H1 (cell line): ENCODE measurements around the gene IFT172. TPM values are rescaled to one million over a fixed set of nuclear protein-coding genes. Genes with fewer than 3 reads are reported as not detected.

Source experiments
- CTCF ChIA-PET: fragments of 300-600 bp; sonication (Branson Sonifier 250); formaldehyde crosslinking; loops from one replicate; lab custom pipeline; 2021; ENCODE audit not compliant: partially characterized antibody; lab: Charles Lee
- POLR2A ChIA-PET: fragments of 300-600 bp; sonication (Branson Sonifier 250); formaldehyde crosslinking; loops from one replicate; lab custom pipeline; 2021; ENCODE audit warnings: inconsistent platforms; ENCODE audit not compliant: partially characterized antibody; lab: Charles Lee
- DNase-seq, 2 experiments: peaks; one replicate each; pipeline versions ENCODE4 v3.0.0 to v3.0.0-alpha.2; 2010 to 2022; ENCODE audit warnings: low spot score in 2 of 2, low read depth in 1 of 2, mixed read lengths in 1 of 2
- FAIRE-seq: peaks from 2 replicates; lab custom pipeline; 2011; peaks lifted over from hg19 to GRCh38; lab: Jason Lieb, UNC
- H2AFZ ChIP-seq: 2 replicates; pipeline ENCODE4 v1.8.1; 2012; ENCODE audit warnings: low read length, inconsistent platforms
- H2AK5ac ChIP-seq: 2 replicates; pipeline ENCODE4 v1.6.1; 2013; ENCODE audit warnings: low read depth, low read length
- H2BK120ac ChIP-seq: replicated peaks from 2 replicates; pipeline ENCODE3; 2013; ENCODE audit warnings: low read depth, low read length, inconsistent platforms
- H2BK12ac ChIP-seq: 2 replicates; pipeline ENCODE4 v1.6.1; 2013; ENCODE audit warnings: low read depth, low read length
- H2BK15ac ChIP-seq: 2 replicates; pipeline ENCODE4 v1.6.1; 2013; ENCODE audit warnings: low read length
- H2BK20ac ChIP-seq: 2 replicates; pipeline ENCODE4 v1.6.1; 2013; ENCODE audit warnings: low read length
- H2BK5ac ChIP-seq: 2 replicates; pipeline ENCODE4 v1.6.1; 2013; ENCODE audit warnings: low read depth, low read length
- H3K14ac ChIP-seq: 2 replicates; pipeline ENCODE4 v1.6.1; 2013; ENCODE audit warnings: inconsistent platforms; ENCODE audit not compliant: insufficient read length
- H3K18ac ChIP-seq: 2 replicates; pipeline ENCODE4 v1.6.1; 2013; ENCODE audit warnings: low read length; ENCODE audit errors: extremely low read depth
- H3K23ac ChIP-seq: 2 replicates; pipeline ENCODE4 v1.6.1; 2013; ENCODE audit warnings: inconsistent platforms; ENCODE audit not compliant: insufficient read length
- H3K23me2 ChIP-seq: 2 replicates; pipeline ENCODE4 v1.6.1; 2013; ENCODE audit warnings: low read depth, low read length
- H3K27ac ChIP-seq: 2 replicates; pipeline ENCODE4 v1.6.1; 2011; ENCODE audit warnings: low read depth, low read length, inconsistent platforms
- H3K27me3 ChIP-seq, 4 experiments: replicated peaks in 1 of 4; 1 replicate in 1 of 4; 2 replicates in 3 of 4; pipeline versions ENCODE4 v1.6.1 to v1.8.1; 2011 to 2013; ENCODE audit warnings: low read length in 3 of 4, mild to moderate bottlenecking in 3 of 4, inconsistent platforms in 2 of 4, mixed read lengths in 2 of 4, moderate library complexity in 1 of 4; ENCODE audit not compliant: control insufficient read depth in 3 of 4, insufficient read depth in 3 of 4; ENCODE audit errors: extremely low read depth in 1 of 4
- H3K36me3 ChIP-seq, 4 experiments: 2 replicates each; pipeline versions ENCODE4 v1.6.1 to v1.8.1; 2011 to 2013; ENCODE audit warnings: mild to moderate bottlenecking in 4 of 4, low read length in 3 of 4, moderate library complexity in 2 of 4, control low read depth in 1 of 4, inconsistent platforms in 1 of 4; ENCODE audit not compliant: insufficient read depth in 4 of 4, control insufficient read depth in 2 of 4
- H3K4ac ChIP-seq: replicated peaks from 2 replicates; pipeline ENCODE3; 2013; ENCODE audit warnings: low read length, low read depth, mixed read lengths, inconsistent platforms; ENCODE audit not compliant: insufficient read length
- H3K4me1 ChIP-seq, 4 experiments: replicated peaks in 1 of 4; 1 replicate in 1 of 4; 2 replicates in 3 of 4; pipeline versions ENCODE4 v1.6.1 to v1.8.1; 2011 to 2013; ENCODE audit warnings: low read length in 3 of 4, inconsistent platforms in 2 of 4, mixed read lengths in 1 of 4; ENCODE audit not compliant: insufficient read depth in 4 of 4, control insufficient read depth in 3 of 4
- H3K4me2 ChIP-seq, 2 experiments: 2 replicates each; pipeline versions ENCODE4 v1.6.1 to v1.8.1; 2011 to 2013; ENCODE audit warnings: low read depth in 2 of 2, low read length in 2 of 2, control low read depth in 1 of 2, inconsistent platforms in 1 of 2, mild to moderate bottlenecking in 1 of 2; ENCODE audit not compliant: insufficient read depth in 1 of 2
- H3K4me3 ChIP-seq, 4 experiments: fragments of 200-600, 300-600 bp in 1 of 4; sonication (generic), shearing (Covaris generic), sonication (Bioruptor Twin) in 1 of 4; 2 replicates each; pipeline versions ENCODE4 v1.5.1 to v1.8.1; 2011 to 2016; ENCODE audit warnings: low read length in 4 of 4, low read depth in 3 of 4, control low read depth in 2 of 4, inconsistent platforms in 2 of 4, mild to moderate bottlenecking in 2 of 4, mixed read lengths in 1 of 4, moderate library complexity in 1 of 4; ENCODE audit not compliant: insufficient read depth in 2 of 4; ENCODE audit errors: extremely low read depth in 1 of 4
- H3K56ac ChIP-seq: replicated peaks from 2 replicates; pipeline ENCODE3; 2013; ENCODE audit warnings: low read depth, mild to moderate bottlenecking, mixed read lengths, low read length, inconsistent platforms; ENCODE audit not compliant: insufficient read length
- H3K79me1 ChIP-seq: 2 replicates; pipeline ENCODE4 v1.6.1; 2013; ENCODE audit warnings: low read depth, low read length, control low read depth
- H3K79me2 ChIP-seq, 2 experiments: 2 replicates each; pipeline versions ENCODE4 v1.6.1 to v1.8.1; 2012 to 2013; ENCODE audit warnings: low read length in 2 of 2, mild to moderate bottlenecking in 2 of 2, inconsistent platforms in 1 of 2; ENCODE audit not compliant: insufficient read depth in 2 of 2, control insufficient read depth in 1 of 2
- H3K9ac ChIP-seq, 4 experiments: replicated peaks in 1 of 4; 1 replicate in 1 of 4; 2 replicates in 3 of 4; pipeline versions ENCODE4 v1.6.1 to v1.8.1; 2011 to 2013; ENCODE audit warnings: low read depth in 3 of 4, low read length in 3 of 4, control low read depth in 2 of 4, mild to moderate bottlenecking in 2 of 4, moderate library complexity in 2 of 4, inconsistent platforms in 1 of 4; ENCODE audit errors: extremely low read depth in 1 of 4
- H3K9me3 ChIP-seq, 2 experiments: 2 replicates each; pipeline versions ENCODE4 v1.6.1 to v1.8.1; 2012 to 2013; ENCODE audit warnings: mild to moderate bottlenecking in 2 of 2, moderate library complexity in 2 of 2, control low read depth in 1 of 2, inconsistent platforms in 1 of 2, low read depth in 1 of 2, low read length in 1 of 2, mixed read lengths in 1 of 2; ENCODE audit not compliant: insufficient read depth in 2 of 2
- H4K20me1 ChIP-seq, 2 experiments: replicated peaks in 1 of 2; 2 replicates each; pipeline versions ENCODE3 to v1.8.1; 2011 to 2013; ENCODE audit warnings: inconsistent platforms in 2 of 2, low read length in 2 of 2, mild to moderate bottlenecking in 1 of 2; ENCODE audit not compliant: insufficient read depth in 2 of 2, control insufficient read depth in 1 of 2
- H4K5ac ChIP-seq: 2 replicates; pipeline ENCODE4 v1.6.1; 2013; ENCODE audit warnings: low read length, low read depth, mixed read lengths, inconsistent platforms; ENCODE audit not compliant: insufficient read length
- H4K8ac ChIP-seq: 2 replicates; pipeline ENCODE4 v1.8.0; 2013; ENCODE audit warnings: mild to moderate bottlenecking, moderate library complexity, low read length, inconsistent platforms; ENCODE audit not compliant: insufficient read depth; ENCODE audit errors: extremely low read depth
- H4K91ac ChIP-seq: replicated peaks from 2 replicates; pipeline ENCODE3; 2013; ENCODE audit warnings: low read length, mixed read lengths, inconsistent platforms; ENCODE audit not compliant: insufficient read length
- CBX5 ChIP-seq: fragments of 300-800, 300-1000 bp; sonication (generic); IDR thresholded peaks from 2 replicates; pipeline ENCODE4 v1.7.1; 2016; ENCODE audit warnings: antibody characterized with exemption, low read length, low read depth
- FOSL1 ChIP-seq: IDR thresholded peaks from 2 replicates; pipeline ENCODE4 v1.6.1; 2011; ENCODE audit warnings: mild to moderate bottlenecking, low read depth, low read length, moderate library complexity; ENCODE audit not compliant: insufficient read depth
- JUN ChIP-seq: IDR thresholded peaks from 2 replicates; pipeline ENCODE4 v1.6.1; 2011; ENCODE audit warnings: low read depth, mild to moderate bottlenecking, improper control_type of control experiment, low read length
- RNF2 ChIP-seq: fragments of 200-900, 300-1000 bp; sonication (generic); IDR thresholded peaks from 2 replicates; pipeline ENCODE4 v1.7.1; 2016; ENCODE audit warnings: borderline replicate concordance, low read depth, mild to moderate bottlenecking, antibody characterized with exemption, low read length; ENCODE audit not compliant: poor library complexity, severe bottlenecking; ENCODE audit errors: missing control alignments
- SRF ChIP-seq: IDR thresholded peaks from 2 replicates; pipeline ENCODE4 v1.6.1; 2011; ENCODE audit warnings: mild to moderate bottlenecking, low read depth, low read length, moderate library complexity
- SUZ12 ChIP-seq: fragments of 200-600 bp; sonication (generic); IDR thresholded peaks from 2 replicates; pipeline ENCODE4 v1.6.1; 2012; ENCODE audit warnings: mild to moderate bottlenecking, inconsistent platforms, low read length, moderate library complexity, mixed read lengths
- WGBS, 2 experiments: shearing (Covaris generic) in 1 of 2; methylation state at CpG; one replicate each; pipeline versions ENCODE4 v1.1.6 to v1.1.7; 2013 to 2015; ENCODE audit warnings: low lambda C conversion rate in 2 of 2, mixed read lengths in 2 of 2, inconsistent platforms in 1 of 2, low coverage in 1 of 2, missing lambda C conversion rate in 1 of 2; ENCODE audit not compliant: insufficient replicate concordance in 2 of 2, insufficient coverage in 1 of 2, insufficient read length in 1 of 2; ENCODE audit errors: extremely low coverage in 1 of 2, missing lambda C conversion rate in 1 of 2; 5-methylcytosine and 5-hydroxymethylcytosine counted together
- polyA plus RNA-seq, 7 experiments: library from polyadenylated mRNA; depleted of rRNA in 3 of 7; stranded (reverse) in 5 of 7; unstranded in 2 of 7; fragments of >200 nt in 5 of 7; fragments of 200-250 nt in 2 of 7; gene quantifications; 1 replicate in 5 of 7; 2 replicates in 1 of 7; 4 replicates in 1 of 7; pipeline versions ENCODE4 v1.2.1 to v1.2.3, GENCODE V29; 2011 to 2013; ENCODE audit warnings: missing spikeins in 2 of 7, mixed read lengths in 2 of 7
- total RNA-seq: library from RNA; stranded (reverse); fragmentation: NEBNext Ultra II Directional; extraction: Animal tissue kit (Norgen Biotek cat#: 25700); gene quantifications from 2 replicates; pipeline ENCODE4 v1.2.1, GENCODE V29; 2021

IFT172 gene
- total and polyA plus RNA-seq, 2 of the 8 experiments (the other 6 are each of a cell fraction or from before 2014, with no cell fraction given), result 13.5 to 14.0 TPM

DNA sequence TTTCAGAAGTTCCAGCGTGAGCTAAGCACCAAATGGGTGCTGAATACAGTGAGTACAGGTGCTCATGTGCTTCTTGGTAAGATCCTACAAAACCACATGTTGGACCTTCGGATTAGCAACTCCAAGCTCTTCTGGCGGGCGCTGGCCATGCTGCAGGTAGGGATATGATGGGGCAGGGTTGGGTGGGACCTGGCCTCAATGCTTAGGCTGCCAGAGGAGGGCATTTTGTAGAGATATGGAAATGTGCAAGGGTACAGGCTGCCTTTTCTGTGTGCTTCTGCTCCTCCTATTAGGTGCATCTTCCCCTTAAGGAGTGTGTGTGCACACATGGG lies 29.2 kb upstream of the IFT172 start:
- POLR2A ChIA-PET, result no interaction called here

More for the DNA sequence above, 29.2 kb upstream of the IFT172 start:
- Histone ChIP-seq H3K4me2 (no peak overlapping the region), H2BK120ac (no peak overlapping the region), H3K56ac (no peak overlapping the region), H3K27me3 (no peaks in the 10 kb centered on the region), H2BK15ac (no peak overlapping the region), H2BK12ac (no peak overlapping the region), H3K4ac (no peak overlapping the region), H4K20me1 (no peaks in the 10 kb centered on the region), H4K91ac (no peak overlapping the region), H3K79me2 (no peaks in the 10 kb centered on the region), H2AK5ac (no peak overlapping the region), H3K79me1 (no peaks in the 10 kb centered on the region), H3K4me3 (no peak overlapping the region), H4K8ac (no peak overlapping the region), H3K9me3 (no peaks in the 10 kb centered on the region), H3K27ac (no peak overlapping the region), H3K14ac (no peak overlapping the region), H4K5ac (no peak overlapping the region), H2BK20ac (no peak overlapping the region), H3K36me3 (no peaks in the 10 kb centered on the region), H3K23me2 (no peaks in the 10 kb centered on the region; the same call in 1 of the 2 replicates), H2BK5ac (no peak overlapping the region)
- DNase-seq (no peak), FAIRE-seq (no peak)
- WGBS, 2 experiments, result 88% methylated on average over 4 of the region's 4 CpGs; no CpG with 5 or more reads in 1 of the 2 experiments
- TF ChIP-seq RNF2 (no peak), CBX5 (no peak), JUN (no peak), FOSL1 (no peak), SUZ12 (no peak), SRF (no peak)
- TF ChIP-seq, all 59 proteins: peak for 0
- no peaks in the 10 kb centered on the region for H3K4me1 ChIP-seq
- no peak overlapping the region for H3K9ac ChIP-seq
- H2AFZ ChIP-seq, result no peak overlapping the region
- no peak overlapping the region for H3K18ac ChIP-seq
- CTCF ChIA-PET, result interaction anchor here (0.7 kb wide), 1 partner anchor 1489 kb away, joined by 3 read pairs; no protein-coding TSS in a partner anchor
- H3K23ac ChIP-seq, result no peak overlapping the region
